Measurements from ENCODE around the gene RBCK1. TPM values are rescaled to one million over a fixed set of nuclear protein-coding genes. Genes with fewer than 3 reads are reported as not detected.

Gene RBCK1
- total and polyA plus RNA-seq, 2 of the 4 experiments (the other 2 are of a cell fraction) = 29.9 to 84.2 TPM

GRCh38 chr20:430091-430999, 22.2 kb downstream of the RBCK1 start:
- Histone ChIP-seq H3K9me1 (ENCODE audit: insufficient read depth, low read length) (no peaks in the 10 kb centered on the region; the same call in 1 of the 2 replicates), H3K4ac (ENCODE audit: low read depth, low read length) (no peak overlapping the region), H3K14ac (replicated peaks; ENCODE audit: low read depth, low read length) (no peak overlapping the region), H2AFZ (replicated peaks; ENCODE audit: low read length, poor library complexity) (no peak overlapping the region), H4K8ac (ENCODE audit: low read depth in 2 of 2, low read length in 2 of 2) (no peak overlapping the region), H3K27ac (ENCODE audit: insufficient read depth, low read length) (no peak overlapping the region), H4K20me1 (ENCODE audit: insufficient read depth, low read length) (peaks cover 24% of the 10 kb centered on the region), H2BK15ac (ENCODE audit: low read depth, low read length) (no peak overlapping the region), H2AK5ac (ENCODE audit: low read depth, low read length) (no peak overlapping the region), H3K27me3 (ENCODE audit: control insufficient read depth, insufficient read depth, low read length) (no peaks in the 10 kb centered on the region), H3K4me1 (ENCODE audit: control insufficient read depth, insufficient read depth, low read length) (no peaks in the 10 kb centered on the region), H2BK20ac (ENCODE audit: low read depth, low read length) (no peak overlapping the region), H2BK120ac (ENCODE audit: low read depth, low read length) (no peak overlapping the region), H3K23ac (ENCODE audit: low read depth, low read length) (no peak overlapping the region), H3K4me3 (ENCODE audit: insufficient read depth, low read depth, low read length) (no peak overlapping the region), H3K36me3 (ENCODE audit: control insufficient read depth, insufficient read depth, low read length) (peaks cover 62% of the 10 kb centered on the region), H3K79me1 (ENCODE audit: low read depth in 1 of 2, low read length in 2 of 2) (peaks cover 0 to 30% of the 10 kb centered on the region in 2 experiments; a peak in 2 of 4 replicates), H3K4me2 (ENCODE audit: low read depth, low read length) (no peak overlapping the region), H3K9me3 (ENCODE audit: control insufficient read depth, insufficient read depth, low read length) (no peaks in the 10 kb centered on the region), H2AK9ac (replicated peaks; ENCODE audit: low read depth, low read length, poor library complexity) (peak overlapping the region; percentile 17), H4K5ac (ENCODE audit: low read depth, low read length) (no peak overlapping the region), H3K9ac (ENCODE audit: low read depth, low read length) (no peak overlapping the region), H3K56ac (ENCODE audit: extremely low read depth, insufficient read depth, low read length) (no peak overlapping the region), H3K18ac (ENCODE audit: low read depth, low read length) (no peak overlapping the region), H2BK5ac (ENCODE audit: low read depth, low read length, poor library complexity, severe bottlenecking) (no peak overlapping the region), H4K91ac (ENCODE audit: insufficient read depth, low read depth, low read length) (no peak overlapping the region)
- WGBS, 2 experiments (ENCODE audit: extremely low coverage in 2 of 2, insufficient read length in 1 of 2) = 80% methylated on average over 10 of the region's 21 CpGs; no CpG with 5 or more reads in 1 of the 2 experiments
- TF ChIP-seq MAZ (IDR thresholded peaks at IDR 0.05; ENCODE audit: borderline replicate concordance, low read depth, low read length) = no peak
- TF ChIP-seq, protein P1, sequence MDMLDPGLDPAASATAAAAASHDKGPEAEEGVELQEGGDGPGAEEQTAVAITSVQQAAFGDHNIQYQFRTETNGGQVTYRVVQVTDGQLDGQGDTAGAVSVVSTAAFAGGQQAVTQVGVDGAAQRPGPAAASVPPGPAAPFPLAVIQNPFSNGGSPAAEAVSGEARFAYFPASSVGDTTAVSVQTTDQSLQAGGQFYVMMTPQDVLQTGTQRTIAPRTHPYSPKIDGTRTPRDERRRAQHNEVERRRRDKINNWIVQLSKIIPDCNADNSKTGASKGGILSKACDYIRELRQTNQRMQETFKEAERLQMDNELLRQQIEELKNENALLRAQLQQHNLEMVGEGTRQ (IDR thresholded peaks at IDR 0.05; ENCODE audit: low read depth, low read length) = no peak
- TF ChIP-seq MAFK (IDR thresholded peaks at IDR 0.05; ENCODE audit: low read depth, low read length) = no peak
- TF ChIP-seq RAD21 (IDR thresholded peaks at IDR 0.05; ENCODE audit: low read length) = no peak
- TF ChIP-seq FOS (IDR thresholded peaks at IDR 0.05; ENCODE audit: low read depth, low read length) = no peak
- TF ChIP-seq RCOR1 (IDR thresholded peaks at IDR 0.05; ENCODE audit: insufficient replicate concordance, low read length) = no peak
- no peak for TF ChIP-seq MXI1 (IDR thresholded peaks at IDR 0.05; ENCODE audit: borderline replicate concordance, low read depth, low read length)
- TF ChIP-seq CHD1 (IDR thresholded peaks at IDR 0.05; ENCODE audit: low read depth, low read length) = no peak
- no peak for TF ChIP-seq BHLHE40 (IDR thresholded peaks at IDR 0.05; ENCODE audit: low read depth, low read length)
- TF ChIP-seq POLR2A (IDR thresholded peaks at IDR 0.05; ENCODE audit: low read depth, low read length) = no peak
- TF ChIP-seq ELK1 (IDR thresholded peaks at IDR 0.05; ENCODE audit: borderline replicate concordance, low read depth, low read length) = no peak
- TF ChIP-seq, protein P2, sequence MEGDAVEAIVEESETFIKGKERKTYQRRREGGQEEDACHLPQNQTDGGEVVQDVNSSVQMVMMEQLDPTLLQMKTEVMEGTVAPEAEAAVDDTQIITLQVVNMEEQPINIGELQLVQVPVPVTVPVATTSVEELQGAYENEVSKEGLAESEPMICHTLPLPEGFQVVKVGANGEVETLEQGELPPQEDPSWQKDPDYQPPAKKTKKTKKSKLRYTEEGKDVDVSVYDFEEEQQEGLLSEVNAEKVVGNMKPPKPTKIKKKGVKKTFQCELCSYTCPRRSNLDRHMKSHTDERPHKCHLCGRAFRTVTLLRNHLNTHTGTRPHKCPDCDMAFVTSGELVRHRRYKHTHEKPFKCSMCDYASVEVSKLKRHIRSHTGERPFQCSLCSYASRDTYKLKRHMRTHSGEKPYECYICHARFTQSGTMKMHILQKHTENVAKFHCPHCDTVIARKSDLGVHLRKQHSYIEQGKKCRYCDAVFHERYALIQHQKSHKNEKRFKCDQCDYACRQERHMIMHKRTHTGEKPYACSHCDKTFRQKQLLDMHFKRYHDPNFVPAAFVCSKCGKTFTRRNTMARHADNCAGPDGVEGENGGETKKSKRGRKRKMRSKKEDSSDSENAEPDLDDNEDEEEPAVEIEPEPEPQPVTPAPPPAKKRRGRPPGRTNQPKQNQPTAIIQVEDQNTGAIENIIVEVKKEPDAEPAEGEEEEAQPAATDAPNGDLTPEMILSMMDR (conservative IDR thresholded peaks at IDR 0.05; ENCODE audit: low read depth, low read length) = no peak
- intact Hi-C loops (cut with micrococcal nuclease) (no loop called here), dilution Hi-C loops (cut with HindIII; ENCODE audit: low sequenced_read_pairs, unreplicated experiment) (no loop called here), in situ Hi-C loops (cut with MboI; ENCODE audit: low sequenced_read_pairs) (loop anchor here (5.0 kb wide), 1 partner anchor 78 kb away; no protein-coding TSS in a partner anchor)
- POLR2A ChIA-PET (ENCODE audit: unreplicated experiment) = no interaction called here
- CTCF ChIA-PET = interaction anchor here (1.1 kb wide), 1 partner anchor 68 kb away, joined by 3 read pairs; no protein-coding TSS in a partner anchor
- DNase-seq (no peak), ATAC-seq (ENCODE audit: low read depth) (peak; percentile 42)
- no TSS peak for BruUV-seq (replicated peaks)

Data from IMR-90 (cell line).